NOMO-1 treated with DMSO at 0.1 percent for 48 hours (cell line): ENCODE measurements around the gene MRPS27.

Experiments used
- DNase-seq: peaks from one replicate; lab custom pipeline; 2025; ENCODE audit not compliant: unreplicated experiment; lab: John Stamatoyannopoulos, UW

The MRPS27 gene

GRCh38 chr5:72292411-72292810 lies 27.6 kb downstream of the MRPS27 start:
- DNase-seq: no peak

- no peak for DNase-seq
Observed at GRCh38 chr5:72291601-72292000, 28.4 kb downstream of the MRPS27 start.

DNA sequence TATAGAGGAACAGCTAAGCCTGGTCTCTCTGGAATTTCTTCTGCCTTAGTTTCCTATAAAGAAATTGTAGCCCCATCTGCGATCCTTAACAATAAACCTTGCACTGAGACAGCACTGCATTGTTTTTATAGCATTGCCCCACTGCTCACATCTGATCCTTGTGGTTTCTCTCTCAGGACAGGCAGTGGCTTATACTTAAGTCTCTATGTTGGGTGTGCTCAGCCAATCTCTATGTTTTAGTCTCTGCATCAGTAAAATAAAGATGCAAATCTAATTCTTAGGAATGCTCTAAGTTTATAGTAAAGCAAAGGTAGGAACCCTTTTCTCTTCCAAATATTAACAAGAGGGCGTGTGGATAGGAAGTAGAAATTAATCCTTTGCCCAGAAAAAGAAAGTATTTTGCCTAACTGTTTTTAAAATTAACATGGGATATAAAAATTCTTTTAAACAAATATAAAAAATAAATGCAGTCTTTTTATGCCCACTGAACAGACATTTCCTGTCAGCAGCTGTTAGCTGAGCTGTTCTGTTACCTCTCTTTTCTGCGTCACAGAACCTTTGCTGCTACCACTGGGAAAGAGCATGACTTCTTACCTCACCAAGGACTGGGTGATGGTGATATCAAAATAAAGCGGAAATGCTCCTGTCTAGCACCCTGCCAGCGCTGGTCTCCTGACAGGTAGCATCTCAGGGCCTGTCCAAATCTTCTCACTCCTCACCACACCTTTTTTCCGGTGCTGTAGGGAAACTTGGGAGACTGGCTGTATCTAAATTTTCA lies 29.5 kb downstream of the MRPS27 start:
- no peak for DNase-seq

DNA sequence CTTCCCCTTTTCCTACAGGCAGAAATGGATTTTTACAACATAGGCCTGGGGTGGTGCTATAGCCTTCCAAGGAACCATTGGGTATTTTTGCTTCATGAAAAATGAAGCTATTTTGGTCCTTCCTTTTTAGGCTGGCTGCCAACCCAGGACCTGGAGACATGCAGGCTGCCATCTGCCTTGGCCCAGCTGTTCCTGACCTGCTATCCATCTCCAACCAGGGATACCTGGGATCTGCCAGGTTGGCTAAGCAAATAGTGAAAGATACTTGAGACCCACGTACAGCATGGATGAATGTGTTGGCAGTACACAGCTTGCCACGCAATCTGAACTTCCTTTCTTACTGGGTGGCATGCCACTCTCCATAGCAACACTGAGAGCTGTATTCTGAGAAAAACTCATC lies 31.1 kb downstream of the MRPS27 start:
- no peak for DNase-seq

- no peak for DNase-seq
Observed at GRCh38 chr5:72286798-72287197, 33.2 kb downstream of the MRPS27 start.

DNA sequence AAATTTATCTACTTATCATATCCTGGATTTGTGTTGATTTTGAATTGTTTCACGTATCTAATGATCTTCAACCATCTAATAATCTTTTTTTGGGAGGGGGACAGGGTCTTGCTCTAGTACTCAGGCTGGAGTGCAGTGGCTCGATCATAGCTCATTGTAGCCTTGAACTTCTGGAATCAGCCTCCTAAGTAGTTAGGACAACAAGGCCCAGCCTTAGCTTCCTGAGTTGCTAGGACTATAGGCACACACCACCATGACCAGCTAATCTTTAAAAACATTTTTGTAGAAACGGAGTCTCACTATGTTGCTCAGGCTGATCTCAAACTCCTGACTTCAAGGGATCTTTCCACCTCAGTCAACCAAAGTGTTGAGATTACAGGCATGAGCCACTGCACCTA lies 34.6 kb downstream of the MRPS27 start:
- DNase-seq: no peak

- peak; percentile 85 for DNase-seq
Observed at GRCh38 chr5:72284559-72285423, 35.2 kb downstream of the MRPS27 start.

DNA sequence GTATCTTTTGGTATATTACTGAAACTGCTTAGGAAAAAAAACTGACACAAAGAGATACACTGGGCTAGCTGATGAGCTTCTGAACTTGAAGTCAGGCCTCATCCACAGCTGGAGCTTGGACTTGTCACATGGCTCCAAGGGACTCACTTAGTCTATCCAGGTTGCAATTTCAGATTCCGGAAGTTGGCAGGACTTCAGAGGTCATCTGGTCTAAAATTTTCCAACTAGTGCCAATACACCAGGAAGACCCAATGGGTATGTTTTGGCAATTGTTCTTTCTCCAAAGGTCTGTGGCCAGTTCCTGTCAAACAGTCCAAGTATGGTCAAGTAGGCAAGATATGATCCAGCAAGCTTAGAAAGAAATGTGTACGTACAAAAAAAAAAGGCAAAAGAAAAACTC lies 36.7 kb downstream of the MRPS27 start:
- no peak for DNase-seq

- DNase-seq: no peak
Observed at GRCh38 chr5:72282878-72283277, 37.2 kb downstream of the MRPS27 start.

- DNase-seq: peak; percentile 47
Observed at GRCh38 chr5:72281764-72282499, 38.1 kb downstream of the MRPS27 start.

- no peak for DNase-seq
Observed at GRCh38 chr5:72281430-72281763, 38.6 kb downstream of the MRPS27 start.

DNA sequence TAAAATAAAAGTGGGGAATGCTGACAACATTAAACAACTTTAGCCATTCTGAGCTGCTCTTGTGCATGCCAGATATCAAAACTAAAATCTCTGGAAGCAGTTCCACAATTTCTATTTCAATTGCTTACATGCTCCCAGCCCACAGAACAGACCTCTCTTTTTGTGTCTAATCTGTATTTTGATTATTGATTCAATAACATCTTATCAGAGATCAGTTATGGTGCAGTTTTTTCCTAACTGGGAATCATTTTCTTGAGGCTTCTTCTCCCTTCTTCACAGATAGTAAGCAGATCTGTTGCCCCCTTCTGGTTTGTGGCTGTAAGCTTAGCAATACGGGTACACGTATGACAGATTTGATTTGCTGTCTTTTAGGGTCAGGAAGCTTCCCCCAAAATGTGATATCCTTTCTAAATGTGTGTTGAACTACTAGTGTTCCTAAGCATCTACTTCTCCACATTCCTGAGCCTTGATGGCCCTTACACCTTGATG lies 39.4 kb downstream of the MRPS27 start:
- DNase-seq: no peak

- DNase-seq: no peak
Observed at GRCh38 chr5:72276219-72276752, 43.8 kb downstream of the MRPS27 start.

DNA sequence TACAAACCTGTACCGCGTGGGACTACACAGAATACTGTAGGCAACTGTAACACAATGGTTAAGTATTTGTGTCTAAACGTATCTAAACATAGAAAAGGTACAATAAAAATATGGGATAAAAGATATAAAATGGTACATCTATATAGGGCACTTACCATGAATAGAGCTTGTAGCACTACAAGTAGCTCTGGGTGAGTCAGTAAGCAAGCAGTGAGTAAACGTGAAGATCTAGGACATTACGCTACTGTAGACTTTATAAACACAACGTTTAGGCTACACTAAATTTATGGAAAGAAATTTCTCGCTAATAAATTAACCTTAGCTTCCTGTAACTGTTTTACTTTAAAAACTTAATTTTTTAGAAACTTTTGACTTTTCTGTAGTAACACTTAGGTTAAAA lies 46.5 kb downstream of the MRPS27 start:
- DNase-seq: no peak

GRCh38 chr5:72272398-72272797 lies 47.6 kb downstream of the MRPS27 start:
- DNase-seq: no peak

DNA sequence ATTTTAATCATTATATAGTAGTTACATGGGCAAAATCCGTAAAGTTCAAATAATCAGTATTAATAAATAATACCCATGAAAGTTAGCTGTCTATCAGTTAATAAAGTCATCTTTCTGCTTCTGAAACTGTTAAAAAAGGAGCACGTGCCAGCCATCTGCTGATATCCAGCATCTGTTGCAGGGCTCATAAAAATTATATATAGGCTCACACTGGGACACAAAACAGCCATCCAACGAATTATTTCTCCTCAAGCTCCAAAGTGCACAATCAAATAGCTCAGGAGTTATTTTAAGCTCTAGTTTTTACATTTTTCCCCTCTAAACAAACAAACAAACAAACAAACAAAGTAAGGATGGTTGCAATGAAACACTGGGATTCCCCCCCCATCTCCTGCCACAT lies 48.3 kb downstream of the MRPS27 start:
- DNase-seq: no peak

- DNase-seq: no peak
Observed at GRCh38 chr5:72270037-72270436, 50.0 kb downstream of the MRPS27 start.

DNA sequence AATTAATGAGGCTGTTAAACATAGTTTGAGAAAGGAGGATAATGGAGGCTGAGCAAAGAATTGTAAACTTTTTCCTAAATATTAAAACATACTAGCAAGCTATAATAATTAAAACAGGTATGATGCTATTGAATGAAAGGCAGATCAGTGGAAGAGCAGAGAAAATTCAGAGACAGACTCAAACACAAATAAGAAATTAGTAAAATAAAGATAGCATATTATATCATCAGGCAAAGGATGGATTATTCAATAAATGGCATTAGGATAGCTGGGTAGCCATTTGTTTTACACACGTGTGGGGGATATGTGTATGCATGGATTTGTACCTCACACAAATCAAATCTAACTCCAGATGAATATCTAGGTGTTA lies 50.6 kb downstream of the MRPS27 start:
- DNase-seq: no peak

- no peak for DNase-seq
Observed at GRCh38 chr5:72268753-72269410, 51.2 kb downstream of the MRPS27 start.

DNA sequence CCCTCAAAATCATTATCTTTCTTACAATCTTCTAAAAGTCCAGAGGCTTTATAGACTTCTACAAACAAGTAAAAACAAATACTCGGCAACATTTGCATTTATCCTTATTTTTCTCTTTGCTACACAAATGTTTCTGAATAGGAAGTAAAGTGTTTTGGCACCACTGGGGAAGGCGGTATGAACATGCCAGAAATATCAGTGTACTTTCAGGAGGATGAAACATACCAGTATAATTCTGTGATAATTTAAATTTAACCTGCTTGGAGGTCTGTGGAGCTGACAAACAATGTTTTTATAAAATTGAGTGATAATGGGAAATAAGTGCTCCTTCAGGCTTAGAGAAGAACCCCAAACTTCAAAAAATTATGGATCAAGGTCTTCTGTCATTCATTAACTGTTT lies 51.8 kb downstream of the MRPS27 start:
- no peak for DNase-seq

DNA sequence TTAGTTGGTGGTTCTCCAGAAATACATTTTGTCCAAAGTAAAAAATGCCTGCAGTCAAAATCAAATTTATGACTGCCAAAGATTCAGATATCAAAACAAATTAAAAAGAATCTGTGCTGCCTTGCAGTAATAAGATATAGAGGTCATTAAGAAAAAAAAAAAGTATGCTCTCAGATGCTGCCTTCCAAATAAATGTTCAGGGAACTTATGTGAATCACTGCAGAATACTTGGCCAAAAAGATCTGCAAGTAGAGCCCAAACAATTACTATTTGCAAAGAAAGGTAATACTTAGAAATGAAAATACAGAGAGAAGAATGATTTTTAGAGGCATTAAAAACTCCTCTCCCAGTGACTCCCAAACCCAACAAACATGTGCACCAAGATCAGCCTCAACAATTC lies 52.4 kb downstream of the MRPS27 start:
- no peak for DNase-seq
